ENCODE data around the gene ALDH4A1.
A peak's percentile ranks its signal among the peaks of the same experiment; 100 is the strongest.

The ALDH4A1 gene, protein sequence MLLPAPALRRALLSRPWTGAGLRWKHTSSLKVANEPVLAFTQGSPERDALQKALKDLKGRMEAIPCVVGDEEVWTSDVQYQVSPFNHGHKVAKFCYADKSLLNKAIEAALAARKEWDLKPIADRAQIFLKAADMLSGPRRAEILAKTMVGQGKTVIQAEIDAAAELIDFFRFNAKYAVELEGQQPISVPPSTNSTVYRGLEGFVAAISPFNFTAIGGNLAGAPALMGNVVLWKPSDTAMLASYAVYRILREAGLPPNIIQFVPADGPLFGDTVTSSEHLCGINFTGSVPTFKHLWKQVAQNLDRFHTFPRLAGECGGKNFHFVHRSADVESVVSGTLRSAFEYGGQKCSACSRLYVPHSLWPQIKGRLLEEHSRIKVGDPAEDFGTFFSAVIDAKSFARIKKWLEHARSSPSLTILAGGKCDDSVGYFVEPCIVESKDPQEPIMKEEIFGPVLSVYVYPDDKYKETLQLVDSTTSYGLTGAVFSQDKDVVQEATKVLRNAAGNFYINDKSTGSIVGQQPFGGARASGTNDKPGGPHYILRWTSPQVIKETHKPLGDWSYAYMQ

DNA sequence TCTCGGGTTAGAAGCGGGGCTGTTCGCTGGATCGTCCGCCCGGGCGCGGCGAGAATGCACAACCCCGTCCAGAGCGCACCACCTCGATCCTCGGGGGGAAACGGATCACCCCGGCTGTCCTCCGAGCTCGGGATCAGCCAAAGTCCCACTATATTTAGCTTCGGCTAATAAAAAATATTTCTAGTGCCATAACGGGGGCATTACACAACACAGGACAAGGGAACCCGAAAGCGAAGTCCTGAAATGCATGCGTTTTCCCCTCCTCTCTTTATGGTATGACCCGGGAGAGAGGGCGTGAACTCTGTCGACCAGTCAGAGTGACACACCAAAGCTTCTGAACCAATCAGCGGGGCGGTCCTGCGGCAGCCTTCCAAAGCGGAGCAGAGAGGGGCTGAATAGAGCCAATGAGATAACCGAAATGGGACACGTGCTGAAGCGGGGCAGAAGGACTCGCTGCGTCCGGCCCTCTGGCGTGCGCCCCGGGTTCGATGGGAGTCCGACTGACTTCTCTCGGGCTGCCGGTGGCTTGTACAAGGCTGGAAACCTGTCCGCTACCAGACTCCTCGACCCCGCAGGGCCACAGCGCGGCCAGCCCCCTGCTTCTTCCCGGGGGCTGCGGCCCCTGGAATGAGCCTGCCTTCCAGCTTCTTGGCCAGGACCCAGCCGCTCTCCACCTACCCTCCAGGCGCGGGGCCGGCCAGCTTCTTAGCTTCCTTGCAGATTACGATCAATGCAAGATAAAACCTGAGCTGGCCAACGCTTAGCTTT is at the start of gene ALDH4A1:
Gene ALDH4A1 (minus strand): TSS at position 33 of the 768 bp plus-strand sequence. CDS start 32 bp downstream, at position 1.
- DNase-seq, result peak; percentile 94 to 95

DNA sequence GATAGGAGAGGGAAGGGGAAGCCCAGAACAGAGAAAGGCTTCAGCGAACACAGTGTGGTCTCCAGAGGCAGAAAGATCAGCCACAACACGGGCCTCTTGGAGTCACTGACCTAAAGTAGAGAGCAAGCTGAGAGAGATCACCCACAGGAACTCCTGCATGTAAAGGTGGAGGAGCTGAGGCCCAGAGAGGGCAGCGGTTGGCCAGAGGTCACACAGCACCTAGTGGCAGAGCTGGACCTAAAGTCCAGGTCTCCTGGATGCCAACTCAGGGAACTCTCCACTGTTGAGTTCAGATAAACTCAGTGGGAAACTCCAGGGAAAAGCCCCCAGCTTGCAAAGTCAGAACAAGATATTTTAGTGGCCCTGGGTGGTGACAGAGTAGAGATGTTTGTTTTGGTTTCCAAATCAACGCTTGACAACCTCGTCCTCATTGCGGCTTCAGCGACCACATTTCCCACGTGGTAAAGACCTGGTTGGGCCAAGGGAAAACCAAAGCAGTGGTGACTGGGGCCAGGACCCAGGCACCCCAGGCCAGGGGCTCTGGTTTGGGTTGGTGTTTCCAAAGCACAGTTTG is 49.5 kb upstream of the ALDH4A1 start:
- no peak for DNase-seq

DNA sequence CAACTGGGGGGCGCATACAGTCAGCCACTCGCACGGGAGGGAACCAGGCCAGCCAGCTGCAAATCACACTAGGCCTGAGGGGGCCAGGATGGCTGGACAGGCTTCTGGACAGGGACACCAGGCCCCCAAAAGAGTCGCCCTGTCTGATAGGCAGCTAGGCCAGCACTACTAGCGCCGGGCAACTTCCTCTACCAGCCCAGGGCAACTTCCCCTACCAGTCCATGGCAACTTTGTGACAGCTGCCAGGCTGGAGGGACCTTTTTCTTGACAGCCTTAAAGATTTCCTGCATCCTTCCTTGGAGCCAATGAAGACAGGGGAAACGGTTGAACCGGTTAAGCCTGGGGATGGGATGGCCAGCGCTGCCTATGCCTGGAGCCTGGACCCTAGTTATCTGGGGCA is 49.1 kb upstream of the ALDH4A1 start:
- DNase-seq, result no peak

DNA sequence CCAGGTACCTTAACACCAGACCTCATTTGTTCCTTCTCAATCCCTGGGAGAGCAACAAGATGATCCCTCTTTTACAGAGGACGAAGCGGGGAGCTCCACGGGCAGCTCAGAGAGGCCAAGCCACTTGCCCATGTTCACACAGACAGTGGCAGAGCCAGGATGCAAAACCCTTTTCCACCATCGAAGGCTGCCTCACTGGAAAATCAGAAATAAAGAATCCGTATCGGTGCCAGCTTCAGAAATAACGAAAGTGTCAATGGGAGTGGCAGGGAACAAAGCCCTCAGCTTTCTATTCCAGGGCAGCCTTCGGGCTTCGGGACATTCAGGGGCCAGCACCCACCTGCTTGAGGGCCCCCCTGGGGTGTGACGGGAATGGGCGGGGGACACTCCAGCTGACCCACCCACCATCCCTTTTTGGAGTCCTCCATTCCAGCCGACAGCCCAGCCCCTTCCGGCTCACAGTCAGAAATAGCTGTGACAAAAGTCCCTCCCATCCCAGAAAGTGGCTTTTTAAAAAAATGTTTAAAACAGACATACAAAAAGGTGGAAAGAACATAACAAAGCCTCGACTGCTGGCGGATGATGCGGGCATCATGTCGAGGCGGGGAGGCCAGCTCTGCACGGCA is 48.2 kb upstream of the ALDH4A1 start:
- DNase-seq, result no peak

DNA sequence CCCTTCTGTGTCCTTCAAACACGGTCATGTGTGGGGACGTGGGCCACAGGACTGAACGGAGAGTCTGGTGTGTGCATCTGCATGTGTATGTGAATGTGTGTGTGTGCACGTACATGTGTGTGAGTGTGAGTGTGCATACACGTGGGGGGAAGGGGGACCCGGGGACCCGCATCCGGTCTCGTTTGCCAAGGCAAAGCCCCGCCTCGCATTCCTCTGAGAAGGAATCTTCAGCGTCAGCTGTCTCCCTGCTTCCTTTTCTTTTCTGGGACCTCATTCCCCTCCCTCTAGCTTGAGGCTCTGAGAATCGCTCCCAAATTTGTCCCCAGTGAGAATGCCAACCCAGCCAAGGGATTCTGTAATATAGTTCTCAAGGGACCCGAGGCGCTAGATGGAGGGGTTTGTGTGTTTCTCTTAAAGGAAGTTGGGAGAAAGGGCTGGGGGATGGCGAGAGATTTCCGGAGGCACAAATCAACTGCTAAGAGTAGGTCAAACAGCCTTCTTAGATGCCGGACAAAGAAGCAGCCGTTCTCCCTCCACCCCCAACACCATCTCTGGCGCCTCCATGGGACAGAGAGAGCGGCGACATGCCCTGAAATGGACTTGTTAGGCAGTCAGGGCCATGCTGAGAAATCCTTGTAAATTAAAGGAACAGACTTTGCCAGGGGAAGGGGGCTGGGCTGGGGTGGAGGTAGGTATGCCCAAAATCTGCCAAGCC is 47.5 kb upstream of the ALDH4A1 start:
- no peak for DNase-seq

DNA sequence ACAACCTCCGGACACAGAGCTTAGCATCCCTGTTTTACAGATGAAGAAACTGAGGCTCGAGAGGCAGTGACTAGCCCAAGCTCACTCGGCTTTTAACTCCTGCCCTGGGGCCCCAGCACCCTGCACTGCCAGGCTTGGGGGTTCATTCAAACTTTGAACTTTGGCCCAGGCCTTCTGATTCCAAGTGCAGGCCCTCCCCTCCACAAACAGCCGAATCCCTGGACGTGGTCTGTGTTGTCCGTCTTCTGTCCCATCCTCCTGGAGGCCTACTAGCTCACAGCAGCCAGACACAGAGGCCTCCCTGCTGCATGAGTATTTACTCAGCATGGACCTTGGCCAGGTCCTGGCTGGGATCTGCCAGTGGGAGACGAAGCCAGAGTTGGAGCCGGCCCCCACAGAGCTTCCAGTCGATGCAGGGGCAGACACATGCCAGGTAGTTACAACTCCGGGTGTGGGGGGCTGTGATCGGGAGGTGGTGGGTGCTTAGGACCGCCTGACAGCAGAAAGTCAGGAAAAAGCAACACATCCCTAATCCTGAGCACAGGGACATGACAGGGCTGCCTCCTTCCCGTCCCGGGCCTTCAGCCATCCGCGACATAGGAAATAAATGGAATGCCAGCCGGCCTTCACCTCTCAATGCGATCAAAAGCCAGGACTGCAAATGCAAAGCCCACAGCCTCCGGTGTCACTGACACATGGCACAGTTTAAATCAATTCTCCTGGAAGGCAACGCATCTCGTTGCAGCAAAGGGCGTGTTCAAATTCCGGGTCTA is 46.7 kb upstream of the ALDH4A1 start:
- no peak for DNase-seq

DNA sequence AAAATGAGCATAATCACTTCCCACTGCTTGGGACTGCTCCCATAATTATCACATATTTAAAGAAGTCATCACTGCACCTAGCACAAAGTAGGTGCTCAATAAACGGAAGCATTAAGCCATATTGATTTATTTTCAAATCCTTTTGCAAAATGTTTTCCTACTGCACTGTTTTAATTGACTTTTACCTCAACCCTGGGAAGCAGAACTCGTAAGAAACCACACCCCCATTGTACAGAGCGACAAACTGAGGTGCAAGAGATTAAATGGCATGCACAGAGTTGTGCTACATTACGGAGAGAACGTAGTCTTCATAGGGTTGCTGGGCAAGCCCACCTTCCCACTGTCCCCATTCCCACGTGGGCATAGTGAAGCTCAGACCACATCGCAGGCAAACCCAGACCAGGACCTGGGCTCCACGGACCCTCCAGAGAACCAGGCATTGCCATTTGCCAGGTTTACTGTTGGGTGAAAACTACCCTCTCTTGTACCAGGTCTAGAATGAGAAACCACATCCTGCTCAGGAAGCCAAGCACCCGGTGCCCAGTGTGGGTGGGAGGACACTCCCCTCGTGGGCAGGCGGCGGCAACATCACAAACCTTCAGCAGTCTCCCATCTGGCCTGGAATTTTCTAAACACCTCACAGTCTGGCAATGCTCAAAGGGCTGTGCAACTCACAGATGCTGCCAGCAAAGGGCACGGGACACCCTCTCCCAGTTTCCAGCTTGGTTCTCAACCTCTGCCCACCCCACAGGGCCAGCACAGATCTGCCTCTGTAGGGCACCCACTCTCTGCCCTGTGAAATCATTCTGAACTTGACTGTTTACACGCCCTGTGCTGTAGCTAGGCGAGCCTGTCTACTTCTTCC is 45.9 kb upstream of the ALDH4A1 start:
- no peak for DNase-seq

DNA sequence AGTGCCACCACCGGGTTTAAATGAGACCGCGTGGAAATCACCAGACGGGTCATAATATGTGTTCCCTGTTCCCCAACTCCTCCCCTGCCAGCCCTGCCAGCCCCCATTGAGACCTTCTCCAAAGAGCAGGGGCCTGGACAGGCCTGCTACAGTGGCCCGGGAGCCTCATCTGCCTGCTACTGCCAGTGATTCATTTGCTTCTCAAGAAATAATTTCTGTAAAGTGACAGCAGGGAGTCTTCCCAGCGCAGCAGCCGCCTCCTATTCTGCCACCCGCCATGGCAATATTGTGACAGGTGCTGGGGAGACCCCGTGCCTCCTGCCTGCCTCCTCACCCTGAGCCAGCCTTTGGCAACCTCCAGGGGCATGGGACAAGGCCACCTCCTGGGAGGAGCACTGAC is 45.2 kb upstream of the ALDH4A1 start:
- DNase-seq, result no peak

DNA sequence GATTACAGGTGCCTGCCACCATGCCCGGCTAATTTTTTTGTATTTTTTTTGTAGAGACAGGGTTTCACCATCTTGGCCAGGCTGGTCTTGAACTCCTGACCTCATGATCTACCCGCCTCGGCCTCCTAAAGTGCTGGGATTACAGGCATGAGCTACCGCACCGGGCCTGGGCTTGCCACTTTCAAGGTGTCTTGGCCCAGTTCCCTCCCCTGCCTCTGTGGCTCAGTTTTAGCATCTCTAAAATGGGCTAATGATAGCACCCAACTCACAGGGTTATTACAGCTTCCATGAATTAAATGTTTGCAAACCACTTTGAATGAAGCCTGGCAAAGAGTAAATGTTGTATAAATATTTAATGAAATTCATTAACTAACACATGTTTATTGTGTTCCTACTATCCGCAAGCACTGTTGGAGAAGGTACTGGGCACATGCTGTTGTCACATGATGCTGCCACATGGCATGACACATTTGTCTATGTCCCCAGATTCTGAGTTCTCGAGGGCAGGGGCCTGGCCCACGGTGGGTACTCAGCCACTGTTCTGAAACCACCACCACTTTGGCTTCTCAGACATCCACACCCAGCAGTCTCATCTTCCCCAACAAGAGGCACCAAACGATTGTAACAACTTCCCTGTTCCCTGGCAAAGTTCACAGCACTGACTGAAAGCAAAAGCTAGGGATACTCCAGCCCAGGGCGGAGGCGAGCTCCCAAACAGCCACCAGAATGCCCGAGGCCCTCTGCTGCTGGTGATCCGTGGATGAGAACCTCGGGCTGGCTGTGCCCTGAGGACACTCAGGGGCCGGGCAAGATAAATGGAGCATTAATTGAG is 44.4 kb upstream of the ALDH4A1 start:
- DNase-seq, result no peak

DNA sequence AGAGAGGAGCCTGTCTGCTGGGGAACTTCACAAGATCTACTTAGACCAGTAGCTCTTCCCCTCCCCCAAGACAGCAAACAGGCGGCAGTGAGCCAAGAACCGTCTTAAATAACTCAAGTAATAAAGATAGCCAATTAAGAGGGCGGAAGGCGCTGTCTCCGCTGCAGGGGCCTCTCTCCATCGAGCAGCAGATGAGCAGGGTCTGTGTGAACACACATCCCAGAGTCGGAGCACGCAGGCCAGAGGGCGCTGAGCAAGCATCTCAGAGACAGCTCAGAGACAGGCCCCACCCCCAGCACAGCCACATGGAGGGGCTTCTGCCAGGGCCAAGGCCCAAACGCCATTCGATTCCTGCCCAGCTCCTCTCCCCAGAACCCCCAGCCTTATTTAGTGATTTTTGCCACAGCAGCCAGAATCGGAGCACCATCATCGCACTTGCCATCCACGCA is 43.1 kb upstream of the ALDH4A1 start:
- DNase-seq, result no peak

DNA sequence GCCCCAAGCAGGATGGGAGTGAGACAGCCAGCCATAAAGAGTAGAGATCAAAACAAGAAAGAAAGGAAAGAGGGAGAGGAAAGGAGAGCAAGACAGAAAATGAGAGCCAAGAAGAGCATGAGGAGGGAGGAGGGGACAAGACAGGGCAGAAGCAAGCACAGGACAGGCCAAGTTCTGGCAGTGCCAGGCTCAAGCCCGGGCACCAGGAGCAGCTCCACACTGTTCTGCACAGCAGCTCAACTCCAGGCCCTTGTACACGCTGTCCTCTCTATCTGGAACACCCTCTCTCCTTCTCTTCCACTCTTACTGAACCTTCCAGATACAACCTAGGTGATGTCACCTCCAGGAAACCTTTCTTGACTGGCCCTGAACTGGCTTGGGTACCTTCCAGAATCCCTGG is 42.5 kb upstream of the ALDH4A1 start:
- DNase-seq, result no peak

DNA sequence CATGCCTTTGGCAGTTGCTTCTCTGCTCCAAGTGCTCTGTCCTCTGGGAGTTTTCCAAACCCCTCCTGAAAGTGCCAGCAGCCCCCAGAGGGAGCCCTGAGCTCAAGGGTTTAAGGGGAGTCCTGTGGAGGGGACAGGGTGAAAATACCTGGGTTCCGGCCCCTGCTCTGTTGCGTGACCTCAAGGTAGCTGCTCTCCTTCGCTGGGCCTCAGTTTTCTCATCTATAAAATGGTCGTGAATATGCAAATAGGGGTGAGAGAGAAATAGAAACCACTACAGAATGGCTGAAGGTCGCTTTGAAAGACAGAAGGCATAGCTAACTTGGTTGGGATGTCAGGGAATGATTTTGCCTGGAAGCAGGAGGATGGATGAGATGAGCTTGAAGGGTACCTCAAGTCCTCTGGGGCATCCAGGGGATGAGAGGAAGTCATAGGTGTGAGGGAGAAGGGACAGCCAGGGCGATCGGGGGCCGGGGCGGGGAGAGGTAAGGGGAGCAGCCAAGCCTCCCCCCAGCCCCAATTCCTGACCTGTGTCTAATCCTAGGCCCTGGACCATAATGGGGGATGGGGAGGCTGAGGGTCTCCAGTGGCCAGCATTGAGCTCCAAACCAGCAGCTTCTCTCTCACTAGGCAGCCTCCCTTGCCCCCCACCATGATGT is 41.7 kb upstream of the ALDH4A1 start:
- DNase-seq, result no peak

DNA sequence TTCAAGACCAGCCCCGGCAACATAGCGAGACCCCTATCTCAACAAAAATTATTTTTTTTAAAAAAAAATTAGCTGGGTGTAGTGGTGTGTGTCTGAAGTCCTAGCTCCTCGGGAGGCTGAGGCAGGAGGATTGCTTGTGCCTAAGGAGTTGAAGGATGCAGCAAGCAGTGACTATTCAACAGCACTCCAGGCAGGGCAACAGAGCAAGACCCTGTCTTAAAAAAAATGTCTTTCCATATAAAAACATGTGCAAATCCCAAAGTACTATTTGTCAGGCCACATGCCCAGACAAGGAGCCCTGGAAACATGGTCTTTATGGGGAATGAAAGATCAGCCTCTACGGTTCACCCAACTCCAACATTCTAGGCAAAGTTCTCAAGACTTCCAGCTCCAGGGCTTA is 40.8 kb upstream of the ALDH4A1 start:
- no peak for DNase-seq

DNA sequence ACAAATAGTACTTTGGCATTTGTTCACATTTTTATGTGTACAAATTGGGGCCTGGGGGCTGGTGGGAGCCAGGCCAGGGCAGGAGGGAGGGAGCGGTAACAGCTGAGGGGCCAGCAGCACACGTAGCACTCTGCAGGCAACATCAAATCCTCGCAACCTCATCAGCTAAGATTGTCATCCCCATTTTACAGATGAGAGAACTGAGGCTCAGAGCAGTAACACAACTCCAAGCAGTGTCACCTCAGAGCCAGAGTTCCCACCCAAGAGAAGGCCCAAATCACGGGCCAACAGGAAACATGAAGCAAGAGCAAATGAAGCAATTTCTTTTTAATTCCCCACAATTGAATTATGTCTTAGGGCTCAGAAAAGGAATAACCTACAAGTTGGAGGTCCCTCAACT is 40.0 kb upstream of the ALDH4A1 start:
- DNase-seq, result no peak

DNA sequence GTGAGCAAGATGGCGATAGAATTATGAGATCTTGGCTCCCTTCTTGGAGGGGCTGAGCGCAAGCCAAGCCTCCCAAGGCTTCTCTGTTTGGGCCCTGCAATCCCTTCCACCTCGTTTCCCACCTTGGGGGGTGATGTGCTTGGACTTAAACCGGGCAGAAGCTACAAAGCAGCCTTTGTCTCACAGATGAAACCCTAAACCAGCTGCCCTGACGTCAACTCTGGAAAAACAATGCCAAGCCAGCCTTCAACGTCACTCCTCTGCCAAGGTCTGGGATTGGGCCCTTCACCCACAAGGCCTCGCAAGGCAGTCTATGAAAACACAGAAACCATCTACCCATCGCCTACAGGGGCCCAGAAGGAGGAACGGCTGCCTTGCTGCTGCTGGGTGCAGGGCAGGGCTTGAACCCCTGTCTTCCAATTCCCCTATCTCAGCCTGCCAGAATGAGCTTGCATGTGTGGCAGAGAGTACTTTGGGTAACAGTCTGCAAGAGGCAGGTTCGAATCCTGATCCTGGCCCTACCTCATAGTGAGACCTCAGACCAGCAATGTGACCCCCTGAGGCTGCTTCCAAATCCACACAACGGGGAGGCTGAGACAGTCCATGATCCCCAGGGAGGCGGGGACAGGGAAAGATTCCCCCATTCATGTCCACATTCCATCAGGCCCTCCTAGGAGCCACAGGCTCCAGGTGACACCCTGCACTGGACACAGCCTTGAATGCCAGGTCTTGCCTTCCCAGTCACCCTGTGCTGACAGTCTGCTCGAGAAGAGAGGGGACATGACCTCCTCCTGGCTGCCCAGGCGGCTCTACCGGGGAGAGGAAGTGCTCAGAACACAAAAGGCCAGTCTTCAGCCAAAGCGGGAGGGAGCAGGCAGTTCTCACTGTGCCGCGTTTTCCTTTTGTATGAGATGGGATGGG is 39.1 kb upstream of the ALDH4A1 start:
- DNase-seq, result peak; percentile 43 to 53

DNA sequence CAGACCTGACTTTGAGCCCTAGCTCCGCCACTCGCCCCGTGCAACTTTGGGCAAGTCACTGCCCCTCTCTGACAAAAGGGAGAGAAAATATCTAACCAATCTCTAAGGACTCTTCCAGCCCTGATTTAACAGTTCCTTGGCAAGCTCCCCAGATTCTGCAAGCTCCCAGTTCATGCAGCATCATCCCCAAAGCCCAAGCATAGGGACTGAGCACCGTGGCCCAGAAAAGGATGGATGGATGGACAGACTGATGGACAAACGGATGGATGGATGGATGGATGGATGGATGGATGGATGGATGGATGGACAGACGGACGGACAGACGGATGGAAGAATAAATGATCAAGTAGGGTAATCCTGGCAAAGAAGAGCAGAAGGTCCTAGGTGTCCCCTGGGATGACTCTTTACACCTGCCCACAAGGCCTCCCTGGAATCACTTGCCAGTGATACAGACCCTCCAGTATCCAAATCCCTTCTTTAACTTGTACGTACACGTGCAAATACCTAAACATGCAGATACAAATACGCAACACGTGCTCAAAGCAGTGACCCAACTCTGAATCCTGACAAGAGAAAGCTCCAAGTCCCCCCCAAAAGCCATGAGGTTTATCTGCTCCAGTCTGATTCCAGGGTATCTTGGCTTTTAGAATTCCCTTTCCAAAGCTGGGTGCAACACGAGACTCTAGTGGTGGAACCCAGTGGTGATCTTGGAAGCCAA is 38.1 kb upstream of the ALDH4A1 start:
- no peak for DNase-seq
